ENCODE results near the gene UPF3A.

The UPF3A gene

GRCh38 chr13:114299604-114300305, 18.4 kb downstream of the UPF3A start:
- DNase-seq = peak in 1 of 10 donors; percentile 44
- intact Hi-C loops (cut with DNase I) = no loop called here

DNA sequence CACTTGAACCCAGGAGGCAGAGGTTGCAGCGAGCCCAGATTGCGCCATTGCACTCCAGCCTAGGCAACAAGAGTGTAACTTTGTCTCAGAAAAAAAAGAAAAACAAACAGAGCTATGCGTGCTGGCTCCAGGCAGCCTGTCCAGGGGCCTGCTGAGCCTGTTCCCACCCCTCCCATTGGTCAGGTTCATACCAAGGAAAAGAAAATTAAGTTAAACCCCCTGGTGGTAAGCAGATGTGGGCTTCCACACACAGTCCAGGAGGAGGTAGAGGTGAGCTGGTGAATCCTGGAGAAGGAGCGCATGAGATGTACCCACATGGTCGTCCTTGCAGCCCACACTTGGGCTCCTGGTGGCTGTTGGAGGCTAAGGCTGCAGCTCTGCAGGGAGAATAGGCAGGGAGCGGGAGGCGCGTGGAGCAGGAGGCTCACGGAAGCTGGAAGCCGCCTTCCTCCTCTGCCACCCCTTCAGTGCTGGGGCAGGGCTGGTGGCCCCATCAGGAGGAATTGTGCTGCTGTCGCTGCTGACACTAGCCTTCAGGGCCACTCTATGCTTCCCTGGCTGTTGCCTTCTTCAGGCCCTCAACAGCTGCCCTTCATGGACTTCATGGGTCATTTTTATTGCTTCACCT, 22.4 kb downstream of the UPF3A start:
- DNase-seq = peak in 1 of 10 donors; percentile 52
- intact Hi-C loops (cut with DNase I) = no loop called here

DNA sequence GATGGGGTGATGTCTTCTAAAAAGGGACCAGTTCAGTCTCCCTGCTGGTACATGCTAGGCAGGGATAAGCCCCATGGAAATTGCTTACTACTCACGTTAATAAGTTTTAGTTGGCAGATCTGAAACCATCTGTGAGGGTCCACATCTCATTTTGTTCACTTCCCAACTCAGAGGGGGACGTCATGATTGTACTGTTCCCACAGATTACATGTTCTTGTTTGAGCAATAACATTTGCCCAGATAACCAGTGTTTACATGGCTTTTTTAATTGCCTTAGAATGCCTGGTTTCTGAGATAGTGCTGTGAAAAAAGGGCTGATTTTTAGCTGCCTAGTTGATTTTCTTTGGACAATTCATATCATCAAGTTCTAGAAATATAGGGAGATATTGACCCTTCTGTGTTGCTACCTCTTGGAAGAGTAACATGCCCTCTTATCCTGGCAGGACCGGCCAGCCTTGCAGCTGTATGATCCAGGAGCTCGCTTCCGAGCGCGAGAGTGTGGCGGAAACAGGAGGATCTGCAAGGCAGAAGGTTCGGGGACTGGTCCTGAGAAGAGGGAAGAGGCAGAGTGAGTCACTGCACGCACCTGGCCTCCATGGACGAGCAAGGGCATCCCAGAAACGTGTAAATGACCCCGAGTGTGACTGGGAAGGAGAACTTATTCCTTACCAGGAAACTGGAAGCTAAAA, 23.1 kb downstream of the UPF3A start:
- DNase-seq = no peak
- intact Hi-C loops (cut with DNase I) = no loop called here

GRCh38 chr13:114309086-114309485, 27.7 kb downstream of the UPF3A start:
- no peak for DNase-seq
- intact Hi-C loops (cut with DNase I) = no loop called here

GRCh38 chr13:114309806-114310410, 28.5 kb downstream of the UPF3A start:
- intact Hi-C loops (cut with DNase I) = no loop called here
- peak in 1 of 10 donors; percentile 37 for DNase-seq

- intact Hi-C loops (cut with DNase I) = no loop called here
- no peak for DNase-seq
These were observed 29.6 kb downstream of the UPF3A start for GRCh38 chr13:114310956-114311355.

- DNase-seq = no peak
- intact Hi-C loops (cut with DNase I) = no loop called here
These were observed 30.0 kb downstream of the UPF3A start for GRCh38 chr13:114311387-114311786.

DNA sequence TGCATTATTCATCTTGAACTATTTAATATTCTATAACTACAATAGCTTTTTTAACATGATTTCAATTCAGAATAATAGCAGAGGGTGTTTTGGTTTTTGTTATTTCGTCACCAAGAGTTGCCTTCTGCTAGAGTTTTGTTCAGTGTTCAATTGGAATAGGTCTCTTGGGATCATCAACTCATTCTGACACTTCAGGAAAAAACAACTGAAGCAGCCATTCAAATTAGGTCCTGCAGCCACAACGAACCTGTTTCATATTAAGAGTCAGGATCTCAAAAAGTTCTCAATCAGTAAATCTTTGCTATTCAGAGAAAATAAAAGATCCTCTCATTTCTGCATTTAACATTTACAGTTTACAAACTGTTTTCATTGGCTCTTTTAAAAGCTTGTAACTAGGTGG, 30.5 kb downstream of the UPF3A start:
- no peak for DNase-seq
- intact Hi-C loops (cut with DNase I) = no loop called here

DNA sequence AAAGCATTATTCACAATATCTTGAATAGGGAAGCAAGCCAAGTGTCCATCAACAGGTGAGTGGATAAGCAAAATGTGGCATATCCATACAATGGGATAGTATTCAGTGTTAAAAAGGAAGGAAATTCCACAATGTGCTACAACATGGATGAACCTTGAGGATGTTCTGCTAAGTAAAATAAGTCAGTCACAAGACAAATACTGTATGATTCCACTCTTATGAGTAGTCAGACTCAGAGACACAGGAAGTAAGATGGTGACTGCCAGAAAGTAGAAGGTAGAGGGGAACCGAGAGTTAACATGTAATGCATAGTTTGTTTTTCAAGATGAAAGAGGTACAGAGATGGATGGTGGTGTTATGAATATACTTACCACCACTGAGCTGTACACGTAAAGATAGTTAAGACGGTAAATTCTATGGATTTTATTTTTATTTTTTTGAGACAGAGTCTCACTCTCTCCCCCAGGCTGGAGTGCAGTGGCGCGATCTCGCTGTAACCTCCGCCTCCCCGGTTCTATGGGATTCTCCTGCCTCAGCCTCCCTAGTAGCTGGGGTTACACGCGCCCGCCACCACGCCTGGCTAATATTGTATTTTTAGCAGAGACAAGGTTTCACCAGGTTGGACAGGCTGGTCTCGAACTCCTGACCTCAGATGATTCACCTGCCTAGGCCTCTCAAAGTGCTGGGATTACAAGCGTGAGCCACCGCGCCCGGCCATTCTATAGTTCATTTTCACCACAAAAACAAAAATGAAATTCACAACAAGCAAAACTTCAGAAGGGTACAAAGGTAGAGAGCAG, 31.9 kb downstream of the UPF3A start:
- intact Hi-C loops (cut with DNase I) = no loop called here
- DNase-seq = peak in 1 of 10 donors; percentile 79

DNA sequence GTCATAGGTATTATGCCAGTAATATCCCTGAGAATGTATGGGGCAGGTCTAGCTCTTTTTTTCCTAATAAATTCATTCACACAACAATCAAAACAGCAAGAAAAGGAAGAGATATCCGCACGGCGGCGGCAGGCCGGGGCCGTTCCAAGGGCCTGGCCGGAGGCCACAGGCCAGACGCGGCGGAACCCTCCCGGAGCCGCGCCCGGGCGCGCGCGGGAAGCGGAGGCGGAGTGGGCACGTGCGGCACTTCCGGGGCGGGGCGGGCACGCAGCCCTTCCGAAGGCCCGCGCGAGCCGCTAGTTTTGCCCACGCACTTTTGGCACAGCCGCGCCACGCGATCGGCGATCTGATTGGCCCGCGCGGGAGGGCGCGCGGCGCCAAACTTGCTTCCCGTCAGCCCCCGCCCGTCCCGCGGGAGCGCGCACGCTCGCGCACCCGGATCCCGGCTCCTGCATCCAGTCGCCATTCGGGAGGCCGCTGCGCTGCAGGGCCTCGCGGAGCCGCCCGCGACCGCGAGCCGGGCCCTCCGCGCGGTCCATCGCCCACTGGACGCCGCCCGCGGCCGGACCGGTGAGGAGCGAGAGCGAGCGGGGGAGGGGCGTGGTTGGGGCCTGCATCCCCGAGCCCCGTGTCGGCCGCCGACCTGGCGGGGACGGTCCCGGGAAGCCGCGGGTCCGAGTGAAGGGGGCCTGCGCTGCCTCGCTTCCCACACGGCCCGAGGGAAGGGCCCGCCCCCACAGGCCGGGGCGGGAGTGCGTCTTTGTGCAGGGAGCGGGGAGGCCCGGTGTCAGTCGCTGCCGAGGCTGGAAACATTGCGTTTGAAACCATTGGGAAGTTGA, 32.9 kb downstream of the UPF3A start, which contains the start of gene CHAMP1:
TSS of gene CHAMP1 (plus strand) at position 430 of the 839 bp plus-strand sequence. CDS start 9,340 bp downstream, outside the sequence.
- intact Hi-C loops (cut with DNase I) = loop anchor here (1.0 kb wide), 1 partner anchor 33 kb away; the partner anchor contains the start of gene UPF3A
- peak; percentile 90 to 99 (median 94) for DNase-seq

- intact Hi-C loops (cut with DNase I) = no loop called here
- DNase-seq = no peak
These were observed 33.8 kb downstream of the UPF3A start for GRCh38 chr13:114315074-114315785.

- intact Hi-C loops (cut with DNase I) = no loop called here
- DNase-seq = no peak
These were observed 37.2 kb downstream of the UPF3A start for GRCh38 chr13:114318624-114319023.

GRCh38 chr13:114319441-114319913, 38.1 kb downstream of the UPF3A start:
- DNase-seq = no peak
- intact Hi-C loops (cut with DNase I) = no loop called here

DNA sequence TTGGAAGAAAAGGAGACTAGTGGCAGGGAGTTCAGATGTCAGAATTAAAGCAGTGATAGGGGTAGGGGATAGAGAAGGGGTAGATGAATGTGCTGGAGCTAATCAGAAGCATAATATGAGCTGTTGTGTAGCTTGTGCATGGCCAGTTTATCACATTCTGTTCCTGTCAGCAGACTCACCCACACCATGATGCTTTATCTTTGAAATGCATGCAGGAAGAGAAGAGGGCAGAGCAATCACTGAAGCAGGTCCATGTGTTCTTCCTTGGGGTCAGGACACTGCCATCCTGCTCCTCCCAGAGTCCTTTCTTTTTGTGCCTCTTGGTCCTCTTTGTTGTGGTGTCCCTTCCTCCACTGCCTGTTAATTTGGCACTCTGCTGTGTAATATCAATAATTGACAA, 38.7 kb downstream of the UPF3A start:
- intact Hi-C loops (cut with DNase I) = no loop called here
- no peak for DNase-seq

DNA sequence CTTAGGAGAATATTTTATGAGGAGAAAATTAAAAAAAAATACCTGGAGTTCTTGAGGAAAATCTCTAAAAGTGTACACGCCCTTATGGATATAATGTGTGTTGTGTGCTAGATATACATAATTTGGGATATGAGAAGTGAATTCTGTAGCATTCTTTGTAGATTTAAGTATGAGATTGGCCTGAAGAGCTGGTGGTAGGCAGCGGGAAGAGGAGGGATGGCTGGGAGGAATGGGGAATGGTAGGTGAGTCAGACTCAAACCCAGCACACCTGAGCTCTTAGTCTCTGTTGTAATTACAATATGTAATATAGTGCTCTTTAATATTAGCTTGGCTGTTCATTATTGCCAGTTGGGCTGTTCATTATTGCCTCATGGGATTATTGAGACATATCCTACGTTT, 39.9 kb downstream of the UPF3A start:
- DNase-seq = no peak
- intact Hi-C loops (cut with DNase I) = no loop called here

DNA sequence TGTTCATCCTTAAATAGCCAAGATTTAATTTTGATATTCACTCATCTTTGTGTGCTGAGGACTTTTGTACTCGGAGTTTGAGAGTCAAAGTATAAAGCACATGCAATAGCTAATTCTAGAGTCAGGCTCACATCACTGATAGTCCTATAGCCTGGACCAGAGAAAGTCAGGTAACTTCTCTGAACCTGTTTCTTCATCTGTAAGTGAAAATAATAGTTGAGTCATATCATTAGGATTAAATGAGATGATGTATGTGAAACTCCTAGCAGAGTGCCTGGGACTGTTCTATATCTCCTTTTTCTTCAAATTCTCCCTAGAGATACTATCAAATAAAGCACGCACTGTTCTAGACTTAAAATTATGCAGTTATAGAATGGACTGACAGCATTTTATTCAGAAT, 41.9 kb downstream of the UPF3A start:
- DNase-seq = no peak
- intact Hi-C loops (cut with DNase I) = no loop called here

GRCh38 chr13:114324334-114324733, 42.9 kb downstream of the UPF3A start:
- no peak for DNase-seq
- intact Hi-C loops (cut with DNase I) = no loop called here

- DNase-seq = no peak
- intact Hi-C loops (cut with DNase I) = no loop called here
These were observed 44.3 kb downstream of the UPF3A start for GRCh38 chr13:114325729-114326128.

- intact Hi-C loops (cut with DNase I) = no loop called here
- no peak for DNase-seq
These were observed 46.6 kb downstream of the UPF3A start for GRCh38 chr13:114328034-114328433.
